NCI-H2227 treated with DMSO at 0.1 percent for 48 hours (cell line): ENCODE data around the gene ZDHHC19.
"Not testable (repeated sequence)": the region's sequence is repeated elsewhere in the genome, so short reads cannot be mapped to it uniquely, and the experiment has no call there.

Experiments
- DNase-seq: peaks from one replicate; lab custom pipeline; 2025; lab: John Stamatoyannopoulos, UW

The ZDHHC19 gene

GRCh38 chr3:196210673-196211556 lies at the start of gene ZDHHC19:
TSS of gene ZDHHC19 (minus strand) at chr3:196211400. CDS start at chr3:196211315, 85 bp downstream.
- no peak for DNase-seq

- DNase-seq: no peak
These were observed 49.6 kb upstream of the ZDHHC19 start for GRCh38 chr3:196260784-196261183.

- DNase-seq: no peak
These were observed 44.6 kb upstream of the ZDHHC19 start for GRCh38 chr3:196255776-196256175.

GRCh38 chr3:196254376-196255283 lies 43.4 kb upstream of the ZDHHC19 start:
- no peak for DNase-seq

GRCh38 chr3:196251918-196252317 lies 40.7 kb upstream of the ZDHHC19 start:
- DNase-seq: no peak

GRCh38 chr3:196246612-196247308 lies 35.6 kb upstream of the ZDHHC19 start:
- no peak for DNase-seq

GRCh38 chr3:196244166-196244565 lies 33.0 kb upstream of the ZDHHC19 start:
- not testable (repeated sequence) for DNase-seq

GRCh38 chr3:196241704-196242103 lies 30.5 kb upstream of the ZDHHC19 start:
- DNase-seq: no peak

GRCh38 chr3:196240424-196240823 lies 29.2 kb upstream of the ZDHHC19 start:
- no peak for DNase-seq

- no peak for DNase-seq
These were observed 27.7 kb upstream of the ZDHHC19 start for GRCh38 chr3:196238612-196239560.

- no peak for DNase-seq
These were observed 26.0 kb upstream of the ZDHHC19 start for GRCh38 chr3:196237203-196237602.

- no peak for DNase-seq
These were observed 25.0 kb upstream of the ZDHHC19 start for GRCh38 chr3:196236223-196236622.

- no peak for DNase-seq
These were observed 24.4 kb upstream of the ZDHHC19 start for GRCh38 chr3:196235452-196236122.

- DNase-seq: no peak
These were observed 21.7 kb upstream of the ZDHHC19 start for GRCh38 chr3:196232882-196233251.

- no peak for DNase-seq
These were observed 21.1 kb upstream of the ZDHHC19 start for GRCh38 chr3:196232154-196232881.

- DNase-seq: no peak
These were observed 16.7 kb upstream of the ZDHHC19 start for GRCh38 chr3:196227629-196228493.

GRCh38 chr3:196227121-196227561 lies 15.9 kb upstream of the ZDHHC19 start:
- no peak for DNase-seq

- no peak for DNase-seq
These were observed 14.7 kb upstream of the ZDHHC19 start for GRCh38 chr3:196225763-196226364.
